Eye (tissue), 1 donor: Measurements from ENCODE around the gene AQP12A.
"Not testable (repeated sequence)": the region's sequence is repeated elsewhere in the genome, so short reads cannot be mapped to it uniquely, and the experiment has no call there.

Source experiments
- DNase-seq: peaks from one replicate; pipeline ENCODE4 v3.0.0-alpha.2; 2015

AQP12A gene

GRCh38 chr2:240689975-240690374 is 1.7 kb upstream of the AQP12A start:
- DNase-seq, result no peak

- DNase-seq, result not testable (repeated sequence)
These were observed 1.1 kb upstream of the AQP12A start for GRCh38 chr2:240690421-240691074.

GRCh38 chr2:240691075-240691427 is 615 bp upstream of the AQP12A start:
- not testable (repeated sequence) for DNase-seq

- not testable (repeated sequence) for DNase-seq
These were observed 1.2 kb downstream of the AQP12A start for GRCh38 chr2:240692583-240693561.

- DNase-seq, result not testable (repeated sequence)
These were observed 2.6 kb downstream of the AQP12A start for GRCh38 chr2:240694304-240694703.

GRCh38 chr2:240695593-240695992 is 3.9 kb downstream of the AQP12A start:
- DNase-seq, result not testable (repeated sequence)

GRCh38 chr2:240696469-240696868 is 4.8 kb downstream of the AQP12A start:
- not testable (repeated sequence) for DNase-seq

GRCh38 chr2:240698852-240699561 is 7.3 kb downstream of the AQP12A start:
- not testable (repeated sequence) for DNase-seq

- not testable (repeated sequence) for DNase-seq
These were observed 8.2 kb downstream of the AQP12A start for GRCh38 chr2:240699835-240700234.

- not testable (repeated sequence) for DNase-seq
These were observed 8.9 kb downstream of the AQP12A start for GRCh38 chr2:240700616-240701015.

GRCh38 chr2:240701091-240701735 is 9.5 kb downstream of the AQP12A start:
- no peak for DNase-seq

GRCh38 chr2:240701736-240702639 is 10.3 kb downstream of the AQP12A start:
- DNase-seq, result no peak

- DNase-seq, result no peak
These were observed 11.0 kb downstream of the AQP12A start for GRCh38 chr2:240702640-240703011.

GRCh38 chr2:240703417-240704341 is 12.0 kb downstream of the AQP12A start:
- no peak for DNase-seq

GRCh38 chr2:240704651-240705050 is 13.0 kb downstream of the AQP12A start:
- no peak for DNase-seq

GRCh38 chr2:240705204-240705791 is 13.6 kb downstream of the AQP12A start:
- no peak for DNase-seq

- DNase-seq, result no peak
These were observed 15.5 kb downstream of the AQP12A start for GRCh38 chr2:240707043-240707756.

- no peak for DNase-seq
These were observed 16.2 kb downstream of the AQP12A start for GRCh38 chr2:240707821-240708220.

- no peak for DNase-seq
These were observed 16.8 kb downstream of the AQP12A start for GRCh38 chr2:240708457-240708856.
